ENCODE measurements around the gene TBL1X.
A peak's percentile ranks its signal among the peaks of the same experiment; 100 is the strongest.

TBL1X gene

GRCh38 chrX:9578083-9578779 lies 113.4 kb downstream of the TBL1X start:
- DNase-seq (ENCODE audit: low spot score), result no peak

GRCh38 chrX:9581771-9582385 lies 117.0 kb downstream of the TBL1X start:
- DNase-seq (ENCODE audit: low spot score), result no peak

GRCh38 chrX:9582956-9583355 lies 118.1 kb downstream of the TBL1X start:
- peak; percentile 65 for DNase-seq (ENCODE audit: low spot score)

- peak; percentile 26 for DNase-seq (ENCODE audit: low spot score)
Observed at GRCh38 chrX:9586992-9587392, 122.1 kb downstream of the TBL1X start.

GRCh38 chrX:9587642-9588041 lies 122.8 kb downstream of the TBL1X start:
- DNase-seq (ENCODE audit: low spot score), result no peak

GRCh38 chrX:9591496-9591895 lies 126.6 kb downstream of the TBL1X start:
- DNase-seq (ENCODE audit: low spot score), result no peak

- no peak for DNase-seq (ENCODE audit: low spot score)
Observed at GRCh38 chrX:9593756-9594155, 128.9 kb downstream of the TBL1X start.

GRCh38 chrX:9595174-9595573 lies 130.3 kb downstream of the TBL1X start:
- no peak for DNase-seq (ENCODE audit: low spot score)

GRCh38 chrX:9596837-9597236 lies 132.0 kb downstream of the TBL1X start:
- DNase-seq (ENCODE audit: low spot score), result no peak

GRCh38 chrX:9597361-9598035 lies 132.6 kb downstream of the TBL1X start:
- no peak for DNase-seq (ENCODE audit: low spot score)

GRCh38 chrX:9598344-9598743 lies 133.5 kb downstream of the TBL1X start:
- DNase-seq (ENCODE audit: low spot score), result no peak

- no peak for DNase-seq (ENCODE audit: low spot score)
Observed at GRCh38 chrX:9604111-9604907, 139.5 kb downstream of the TBL1X start.

GRCh38 chrX:9604908-9605306 lies 140.0 kb downstream of the TBL1X start:
- DNase-seq (ENCODE audit: low spot score), result no peak

GRCh38 chrX:9605484-9605883 lies 140.6 kb downstream of the TBL1X start:
- DNase-seq (ENCODE audit: low spot score), result no peak

GRCh38 chrX:9606971-9607370 lies 142.1 kb downstream of the TBL1X start:
- no peak for DNase-seq (ENCODE audit: low spot score)

GRCh38 chrX:9609499-9609898 lies 144.6 kb downstream of the TBL1X start:
- no peak for DNase-seq (ENCODE audit: low spot score)

- DNase-seq (ENCODE audit: low spot score), result no peak
Observed at GRCh38 chrX:9609987-9610386, 145.1 kb downstream of the TBL1X start.

- DNase-seq (ENCODE audit: low spot score), result no peak
Observed at GRCh38 chrX:9610771-9611392, 146.0 kb downstream of the TBL1X start.

- DNase-seq (ENCODE audit: low spot score), result no peak
Observed at GRCh38 chrX:9611436-9612145, 146.7 kb downstream of the TBL1X start.

- DNase-seq (ENCODE audit: low spot score), result no peak
Observed at GRCh38 chrX:9612146-9612505, 147.3 kb downstream of the TBL1X start.

- no peak for DNase-seq (ENCODE audit: low spot score)
Observed at GRCh38 chrX:9614016-9614415, 149.2 kb downstream of the TBL1X start.

Data from SK-N-DZ (cell line).